Measurements from ENCODE around the gene OR2AG2.

GRCh38 chr11:6746626-6747025 is 25.1 kb downstream of the OR2AG2 start:
- TF ChIP-seq, protein P1, sequence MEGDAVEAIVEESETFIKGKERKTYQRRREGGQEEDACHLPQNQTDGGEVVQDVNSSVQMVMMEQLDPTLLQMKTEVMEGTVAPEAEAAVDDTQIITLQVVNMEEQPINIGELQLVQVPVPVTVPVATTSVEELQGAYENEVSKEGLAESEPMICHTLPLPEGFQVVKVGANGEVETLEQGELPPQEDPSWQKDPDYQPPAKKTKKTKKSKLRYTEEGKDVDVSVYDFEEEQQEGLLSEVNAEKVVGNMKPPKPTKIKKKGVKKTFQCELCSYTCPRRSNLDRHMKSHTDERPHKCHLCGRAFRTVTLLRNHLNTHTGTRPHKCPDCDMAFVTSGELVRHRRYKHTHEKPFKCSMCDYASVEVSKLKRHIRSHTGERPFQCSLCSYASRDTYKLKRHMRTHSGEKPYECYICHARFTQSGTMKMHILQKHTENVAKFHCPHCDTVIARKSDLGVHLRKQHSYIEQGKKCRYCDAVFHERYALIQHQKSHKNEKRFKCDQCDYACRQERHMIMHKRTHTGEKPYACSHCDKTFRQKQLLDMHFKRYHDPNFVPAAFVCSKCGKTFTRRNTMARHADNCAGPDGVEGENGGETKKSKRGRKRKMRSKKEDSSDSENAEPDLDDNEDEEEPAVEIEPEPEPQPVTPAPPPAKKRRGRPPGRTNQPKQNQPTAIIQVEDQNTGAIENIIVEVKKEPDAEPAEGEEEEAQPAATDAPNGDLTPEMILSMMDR (IDR thresholded peaks at IDR 0.05) = no peak
- no peak for TF ChIP-seq EZH2 (IDR thresholded peaks at IDR 0.05; ENCODE audit: borderline replicate concordance, insufficient read depth, low read depth, low read length, poor library complexity, severe bottlenecking)
